H9 (cell line): Measurements from ENCODE around the gene MYH9. TPM values are rescaled to one million over a fixed set of nuclear protein-coding genes. Genes with fewer than 3 reads are reported as not detected.

Experiments used
- DNase-seq: peaks from one replicate; pipeline ENCODE4 v3.0.0-alpha.2; 2017
- H2AFZ ChIP-seq: one replicate; pipeline ENCODE4 v1.6.1; 2013; ENCODE audit warnings: mild to moderate bottlenecking, low read length, control low read depth, moderate library complexity
- H2AK5ac ChIP-seq: 2 replicates; pipeline ENCODE4 v1.6.1; 2013; ENCODE audit warnings: low read length, control low read depth, mixed read lengths; ENCODE audit not compliant: insufficient read length
- H2BK120ac ChIP-seq: one replicate; pipeline ENCODE4 v1.6.1; 2013; ENCODE audit warnings: low read depth, mild to moderate bottlenecking, low read length, control low read depth, inconsistent platforms; ENCODE audit not compliant: poor library complexity, severe bottlenecking
- H2BK12ac ChIP-seq: 2 replicates; pipeline ENCODE4 v1.6.1; 2013; ENCODE audit warnings: low read length, control low read depth, mixed read lengths, low read depth; ENCODE audit not compliant: insufficient read length
- H2BK15ac ChIP-seq: 2 replicates; pipeline ENCODE4 v1.6.1; 2013; ENCODE audit warnings: low read depth, low read length, control low read depth
- H2BK20ac ChIP-seq: one replicate; pipeline ENCODE4 v1.6.1; 2013; ENCODE audit warnings: low read depth, mild to moderate bottlenecking, low read length, control low read depth, inconsistent platforms; ENCODE audit not compliant: poor library complexity, severe bottlenecking
- H2BK5ac ChIP-seq: 2 replicates; pipeline ENCODE4 v1.6.1; 2013; ENCODE audit warnings: low read length, control low read depth, mixed read lengths; ENCODE audit not compliant: insufficient read length
- H3K14ac ChIP-seq: 2 replicates; pipeline ENCODE4 v1.6.1; 2013; ENCODE audit warnings: low read length, control low read depth; ENCODE audit not compliant: insufficient read depth
- H3K18ac ChIP-seq: 2 replicates; pipeline ENCODE4 v1.6.1; 2013; ENCODE audit warnings: low read depth, mild to moderate bottlenecking, mixed read lengths, low read length, control low read depth; ENCODE audit not compliant: insufficient read length
- H3K23ac ChIP-seq: 2 replicates; pipeline ENCODE4 v1.6.1; 2013; ENCODE audit warnings: low read length, control low read depth, mixed read lengths, low read depth; ENCODE audit not compliant: insufficient read length
- H3K23me2 ChIP-seq: 2 replicates; pipeline ENCODE4 v1.6.1; 2013; ENCODE audit warnings: low read depth, mild to moderate bottlenecking, mixed read lengths, low read length, control low read depth; ENCODE audit not compliant: insufficient read length, poor library complexity, severe bottlenecking
- H3K27ac ChIP-seq: 2 replicates; pipeline ENCODE4 v1.5.1; 2013; ENCODE audit warnings: low read length, control low read depth, mixed read lengths, low read depth; ENCODE audit not compliant: insufficient read length
- H3K27me3 ChIP-seq: 2 replicates; pipeline ENCODE4 v1.6.1; 2013; ENCODE audit warnings: low read length, control low read depth, inconsistent platforms; ENCODE audit not compliant: insufficient read depth
- H3K4ac ChIP-seq: 2 replicates; pipeline ENCODE4 v1.6.1; 2013; ENCODE audit warnings: low read depth, mild to moderate bottlenecking, control low read depth, inconsistent platforms, low read length, moderate library complexity
- H3K4me1 ChIP-seq: 2 replicates; pipeline ENCODE4 v1.6.1; 2013; ENCODE audit warnings: low read length, control low read depth, inconsistent platforms; ENCODE audit not compliant: insufficient read depth
- H3K4me2 ChIP-seq: 2 replicates; pipeline ENCODE4 v1.6.1; 2013; ENCODE audit warnings: low read length, control low read depth, mixed read lengths; ENCODE audit not compliant: insufficient read length, insufficient read depth
- H3K56ac ChIP-seq: 2 replicates; pipeline ENCODE4 v1.6.1; 2013; ENCODE audit warnings: low read depth, mild to moderate bottlenecking, mixed read lengths, low read length, control low read depth; ENCODE audit not compliant: insufficient read length
- H3K79me1 ChIP-seq: 2 replicates; pipeline ENCODE4 v1.6.1; 2013; ENCODE audit warnings: low read depth, mild to moderate bottlenecking, moderate library complexity, low read length, control low read depth, inconsistent platforms; ENCODE audit not compliant: insufficient read depth, poor library complexity, severe bottlenecking
- H3K79me2 ChIP-seq: 2 replicates; pipeline ENCODE4 v1.6.1; 2013; ENCODE audit warnings: low read length, control low read depth, inconsistent platforms; ENCODE audit not compliant: insufficient read depth
- H3K9ac ChIP-seq: 2 replicates; pipeline ENCODE4 v1.6.1; 2013; ENCODE audit warnings: low read length, control low read depth, mixed read lengths; ENCODE audit not compliant: insufficient read length; ENCODE audit errors: extremely low read depth
- H3K9me3 ChIP-seq: one replicate; pipeline ENCODE4 v1.6.1; 2013; ENCODE audit warnings: low read depth, low read length, inconsistent platforms; ENCODE audit not compliant: control insufficient read depth
- H3T11ph ChIP-seq: one replicate; pipeline ENCODE4 v1.6.1; 2013; ENCODE audit warnings: mild to moderate bottlenecking, low read length, control low read depth, inconsistent platforms
- H4K20me1 ChIP-seq: one replicate; pipeline ENCODE4 v1.6.1; 2013; ENCODE audit not compliant: control insufficient read depth, insufficient read length, insufficient read depth
- H4K5ac ChIP-seq: 2 replicates; pipeline ENCODE4 v1.6.1; 2013; ENCODE audit warnings: low read depth, mild to moderate bottlenecking, mixed read lengths, low read length, control low read depth; ENCODE audit not compliant: insufficient read length
- H4K8ac ChIP-seq: replicated peaks from 2 replicates; pipeline ENCODE4 v1.6.1; 2013; ENCODE audit warnings: low read length, control low read depth, mixed read lengths, low read depth; ENCODE audit not compliant: insufficient read length
- H4K91ac ChIP-seq: 2 replicates; pipeline ENCODE4 v1.6.1; 2013; ENCODE audit warnings: low read depth, mild to moderate bottlenecking, moderate library complexity, mixed read lengths, low read length, control low read depth; ENCODE audit not compliant: insufficient read length
- H3K27ac Mint-ChIP-seq, 3 experiments: 2 replicates in 2 of 3; 3 replicates in 1 of 3; pipeline ENCODE4 v1.8.0; 2020 to 2021; ENCODE audit warnings: mixed read lengths in 3 of 3, mild to moderate bottlenecking in 1 of 3, moderate library complexity in 1 of 3
- H3K27me3 Mint-ChIP-seq: 2 replicates; pipeline ENCODE4 v1.8.0; 2021; ENCODE audit warnings: low read depth, mild to moderate bottlenecking, moderate library complexity, mixed read lengths
- H3K36me3 Mint-ChIP-seq, 3 experiments: 2 replicates in 2 of 3; 3 replicates in 1 of 3; pipeline ENCODE4 v1.8.0; 2020 to 2021; ENCODE audit warnings: low read depth in 3 of 3, mixed read lengths in 3 of 3; ENCODE audit not compliant: insufficient read depth in 1 of 3
- H3K4me1 Mint-ChIP-seq, 2 experiments: 2 replicates each; pipeline ENCODE4 v1.8.0; 2020; ENCODE audit warnings: mixed read lengths in 2 of 2
- H3K4me3 Mint-ChIP-seq, 2 experiments: 2 replicates in 1 of 2; 3 replicates in 1 of 2; pipeline ENCODE4 v1.8.0; 2020 to 2021; ENCODE audit warnings: mild to moderate bottlenecking in 2 of 2, mixed read lengths in 2 of 2, moderate library complexity in 1 of 2
- H3K9me3 Mint-ChIP-seq, 2 experiments: 2 replicates in 1 of 2; 3 replicates in 1 of 2; pipeline ENCODE4 v1.8.0; 2020; ENCODE audit warnings: mild to moderate bottlenecking in 2 of 2, mixed read lengths in 2 of 2, moderate library complexity in 1 of 2
- whole genome bisulfite sequencing: extraction: QIAGEN DNeasy Blood & Tissue Kit; methylation state at CpG from one replicate; pipeline ENCODE4 v1.1.7; 2013; ENCODE audit warnings: missing lambda C conversion rate, low lambda C conversion rate, mixed read lengths; ENCODE audit not compliant: insufficient read length; ENCODE audit errors: extremely low coverage; 5-methylcytosine and 5-hydroxymethylcytosine counted together
- total RNA-seq: library from RNA; stranded (reverse); gene quantifications from 2 replicates; pipeline ENCODE4 v1.2.1, GENCODE V29; 2021
- TF ChIP-seq, protein P1 (sequence below): fragments of 200-600 bp; sonication (generic); conservative IDR thresholded peaks from 3 replicates; pipeline ENCODE4 v1.8.0; 2021; ENCODE audit warnings: antibody characterized with exemption, mild to moderate bottlenecking

The MYH9 gene
- total RNA-seq, 1 experiment from 2014 or later, result 266 TPM

DNA sequence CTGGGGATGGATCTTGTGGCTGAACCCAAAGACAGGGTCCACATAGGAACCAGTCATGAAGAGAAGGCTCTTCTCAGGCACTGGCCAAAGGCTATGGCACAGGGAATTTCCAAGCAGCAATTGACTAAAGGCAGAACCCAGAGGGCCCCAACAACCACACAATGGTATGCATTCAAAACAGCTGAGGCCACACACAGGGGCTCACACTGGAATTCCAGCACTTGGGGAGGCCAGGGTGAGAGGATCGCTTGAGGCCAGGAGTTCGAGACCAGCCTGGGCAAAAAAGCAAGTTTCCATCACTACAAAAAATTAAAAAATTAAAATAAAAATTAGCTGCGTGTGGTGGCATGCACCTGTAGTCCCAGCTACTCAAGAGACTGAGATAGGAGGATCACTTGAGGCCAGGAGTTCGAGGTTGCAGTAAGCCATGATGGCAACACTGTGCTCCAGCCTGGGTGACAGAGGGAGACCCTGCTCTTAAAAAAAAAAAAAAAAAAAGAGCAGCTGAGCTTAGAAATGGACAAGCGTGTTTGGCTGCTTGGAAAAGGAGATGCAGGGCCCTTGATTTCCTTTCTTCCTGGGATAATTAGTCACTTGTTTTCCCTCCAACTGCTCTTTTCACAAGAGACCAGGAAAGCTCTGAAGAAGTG, 44.6 kb downstream of the MYH9 start:
- Histone ChIP-seq H3K27ac (no peak overlapping the region), H3K27me3 (no peaks in the 10 kb centered on the region), H3K9ac (no peak overlapping the region), H2AK5ac (no peak overlapping the region), H3K4me1 (no peaks in the 10 kb centered on the region; the same call in 1 of the 2 replicates), H4K8ac (no peak overlapping the region), H2BK120ac (no peak overlapping the region), H2BK12ac (no peak overlapping the region), H3K9me3 (no peaks in the 10 kb centered on the region), H3K23me2 (no peaks in the 10 kb centered on the region), H2AFZ (no peak overlapping the region), H2BK5ac (no peak overlapping the region), H4K91ac (no peak overlapping the region), H3K56ac (no peak overlapping the region), H3T11ph (no peak overlapping the region), H4K5ac (no peak overlapping the region), H3K79me1 (peaks cover 5% of the 10 kb centered on the region), H3K79me2 (peaks cover 7% of the 10 kb centered on the region; the same call in 1 of the 2 replicates), H3K4me2 (no peak overlapping the region), H3K14ac (no peak overlapping the region), H2BK20ac (no peak overlapping the region), H2BK15ac (no peak overlapping the region), H3K23ac (no peak overlapping the region), H4K20me1 (no peaks in the 10 kb centered on the region), H3K18ac (no peak overlapping the region), H3K4ac (no peak overlapping the region)
- no CpG with 5 or more reads among the region's 5 CpGs for WGBS
- Mint-ChIP-seq H3K4me3 (no peak overlapping the region), H3K27ac (peak overlapping the region; percentile 9 to 79 (median 76); a peak in 5 of 7 replicates), H3K4me1 (peaks cover 21 to 33% of the 10 kb centered on the region in 2 experiments), H3K27me3 (no peaks in the 10 kb centered on the region), H3K9me3 (no peaks in the 10 kb centered on the region), H3K36me3 (peaks cover 39 to 83% (median 50%) of the 10 kb centered on the region in 3 experiments)
- DNase-seq, result no peak
- TF ChIP-seq, protein P1, sequence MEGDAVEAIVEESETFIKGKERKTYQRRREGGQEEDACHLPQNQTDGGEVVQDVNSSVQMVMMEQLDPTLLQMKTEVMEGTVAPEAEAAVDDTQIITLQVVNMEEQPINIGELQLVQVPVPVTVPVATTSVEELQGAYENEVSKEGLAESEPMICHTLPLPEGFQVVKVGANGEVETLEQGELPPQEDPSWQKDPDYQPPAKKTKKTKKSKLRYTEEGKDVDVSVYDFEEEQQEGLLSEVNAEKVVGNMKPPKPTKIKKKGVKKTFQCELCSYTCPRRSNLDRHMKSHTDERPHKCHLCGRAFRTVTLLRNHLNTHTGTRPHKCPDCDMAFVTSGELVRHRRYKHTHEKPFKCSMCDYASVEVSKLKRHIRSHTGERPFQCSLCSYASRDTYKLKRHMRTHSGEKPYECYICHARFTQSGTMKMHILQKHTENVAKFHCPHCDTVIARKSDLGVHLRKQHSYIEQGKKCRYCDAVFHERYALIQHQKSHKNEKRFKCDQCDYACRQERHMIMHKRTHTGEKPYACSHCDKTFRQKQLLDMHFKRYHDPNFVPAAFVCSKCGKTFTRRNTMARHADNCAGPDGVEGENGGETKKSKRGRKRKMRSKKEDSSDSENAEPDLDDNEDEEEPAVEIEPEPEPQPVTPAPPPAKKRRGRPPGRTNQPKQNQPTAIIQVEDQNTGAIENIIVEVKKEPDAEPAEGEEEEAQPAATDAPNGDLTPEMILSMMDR, result no peak
